ENCODE data around the gene MEF2A.

GRCh38 chr15:99674279-99674678 lies 108.5 kb downstream of the MEF2A start:
- TF ChIP-seq CTCF (IDR thresholded peaks at IDR 0.05), result no peak
- TF ChIP-seq POLR2A (IDR thresholded peaks at IDR 0.05), result no peak

Measured in body of pancreas (tissue), 4 donors.